Measurements from ENCODE around the gene KAZN.

Gene KAZN

GRCh38 chr1:14817223-14818170 lies 219.0 kb downstream of the KAZN start:
- no peak for DNase-seq (ENCODE audit: low read depth)
- no peak for TF ChIP-seq CTCF (IDR thresholded peaks at IDR 0.05; ENCODE audit: low read depth, low read length, missing control alignments)
- H3K4me3 ChIP-seq (ENCODE audit: low read depth, low read length) = no peak overlapping the region
- in situ Hi-C loops (cut with HindIII; ENCODE audit: low sequenced_read_pairs) = no loop called here

- H3K4me3 ChIP-seq (ENCODE audit: low read depth, low read length) = no peak overlapping the region
- in situ Hi-C loops (cut with HindIII; ENCODE audit: low sequenced_read_pairs) = loop anchor here (10.0 kb wide), 1 partner anchor 74 kb away; no protein-coding TSS in a partner anchor
- DNase-seq (ENCODE audit: low read depth) = no peak
- TF ChIP-seq CTCF (IDR thresholded peaks at IDR 0.05; ENCODE audit: low read depth, low read length, missing control alignments) = no peak
These were observed 222.0 kb downstream of the KAZN start for GRCh38 chr1:14820295-14821085.

GRCh38 chr1:14822493-14822892 lies 224.0 kb downstream of the KAZN start:
- in situ Hi-C loops (cut with HindIII; ENCODE audit: low sequenced_read_pairs) = loop anchor here (10.0 kb wide), 1 partner anchor 72 kb away; no protein-coding TSS in a partner anchor
- no peak for TF ChIP-seq CTCF (IDR thresholded peaks at IDR 0.05; ENCODE audit: low read depth, low read length, missing control alignments)
- peak; percentile 46 for DNase-seq (ENCODE audit: low read depth)
- no peak overlapping the region for H3K4me3 ChIP-seq (ENCODE audit: low read depth, low read length)

- H3K4me3 ChIP-seq (ENCODE audit: low read depth, low read length) = no peak overlapping the region
- TF ChIP-seq CTCF (IDR thresholded peaks at IDR 0.05; ENCODE audit: low read depth, low read length, missing control alignments) = no peak
- no peak for DNase-seq (ENCODE audit: low read depth)
- in situ Hi-C loops (cut with HindIII; ENCODE audit: low sequenced_read_pairs) = loop anchor here (10.0 kb wide), 1 partner anchor 72 kb away; no protein-coding TSS in a partner anchor
These were observed 224.5 kb downstream of the KAZN start for GRCh38 chr1:14822996-14823395.

GRCh38 chr1:14824314-14824915 lies 225.9 kb downstream of the KAZN start:
- TF ChIP-seq CTCF (IDR thresholded peaks at IDR 0.05; ENCODE audit: low read depth, low read length, missing control alignments) = no peak
- in situ Hi-C loops (cut with HindIII; ENCODE audit: low sequenced_read_pairs) = loop anchor here (10.0 kb wide), 1 partner anchor 70 kb away; no protein-coding TSS in a partner anchor
- no peak for DNase-seq (ENCODE audit: low read depth)
- no peak overlapping the region for H3K4me3 ChIP-seq (ENCODE audit: low read depth, low read length)

- no peak for DNase-seq (ENCODE audit: low read depth)
- no peak for TF ChIP-seq CTCF (IDR thresholded peaks at IDR 0.05; ENCODE audit: low read depth, low read length, missing control alignments)
- in situ Hi-C loops (cut with HindIII; ENCODE audit: low sequenced_read_pairs) = loop anchor here (10.0 kb wide), 1 partner anchor 69 kb away; no protein-coding TSS in a partner anchor
- no peak overlapping the region for H3K4me3 ChIP-seq (ENCODE audit: low read depth, low read length)
These were observed 226.9 kb downstream of the KAZN start for GRCh38 chr1:14825396-14825795.

Data from astrocyte of the cerebellum (primary cell).